ENCODE data around the gene TTLL5. TPM values are rescaled to one million over a fixed set of nuclear protein-coding genes. Genes with fewer than 3 reads are reported as not detected.

The TTLL5 gene
- total RNA-seq, 5 donors from 2014 or later (not counting 1 experiment from before 2014, with no cell fraction given): 15.4 to 36.2 (median 22.2) TPM

GRCh38 chr14:75714991-75715390 lies 53.9 kb downstream of the TTLL5 start:
- Mint-ChIP-seq H3K27me3 (no peaks in the 10 kb centered on the region), H3K4me3 (no peak overlapping the region), H3K4me1 (no peaks in the 10 kb centered on the region), H3K27ac (no peak overlapping the region), H3K9me3 (no peaks in the 10 kb centered on the region), H3K36me3 (peaks cover 43% of the 10 kb centered on the region)
- Histone ChIP-seq H3K27me3 (replicated peaks in 1 of 2; ENCODE audit: control insufficient read depth in 2 of 2, extremely low read depth in 1 of 2, insufficient read depth in 2 of 2, low read length in 1 of 2) (no peaks in the 10 kb centered on the region), H3K4me1 (ENCODE audit: control insufficient read depth in 1 of 2, extremely low read depth in 1 of 2, insufficient read depth in 2 of 2, low read length in 2 of 2) (no peaks in the 10 kb centered on the region), H3K36me3 (ENCODE audit: control insufficient read depth in 2 of 2, extremely low read depth in 1 of 2, insufficient read depth in 1 of 2, low read length in 1 of 2) (peaks cover 7 to 15% of the 10 kb centered on the region in 2 donors), H3K4me3 (ENCODE audit: control insufficient read depth in 1 of 2, extremely low read depth in 1 of 2, low read length in 1 of 2) (no peak overlapping the region), H3K9me3 (no peaks in the 10 kb centered on the region), H3K27ac (ENCODE audit: low read length) (no peak overlapping the region)
- DNase-seq (no peak), ATAC-seq (replicated peaks in 1 of 4) (no peak)
- POLR2A ChIA-PET: interaction anchor here (0.5 to 0.7 kb wide), 3 partner anchors 9 to 255 kb away, joined by 4 to 7 read pairs (median 5); no protein-coding TSS in a partner anchor
- CTCF ChIA-PET: interaction anchor here in 1 of 2 donors (0.7 kb wide), 1 partner anchor 116 kb away, joined by 4 read pairs; no protein-coding TSS in a partner anchor
- WGBS (ENCODE audit: insufficient coverage): 80% methylated on average over 1 of the region's 2 CpGs

- DNase-seq: no peak
- Histone ChIP-seq H3K9me3 (no peaks in the 10 kb centered on the region), H3K36me3 (ENCODE audit: control insufficient read depth in 2 of 2, extremely low read depth in 1 of 2, insufficient read depth in 1 of 2, low read length in 1 of 2) (peaks cover 9 to 21% of the 10 kb centered on the region in 2 donors), H3K4me3 (ENCODE audit: control insufficient read depth in 1 of 2, extremely low read depth in 1 of 2, low read length in 1 of 2) (no peak overlapping the region), H3K4me1 (ENCODE audit: control insufficient read depth in 1 of 2, extremely low read depth in 1 of 2, insufficient read depth in 2 of 2, low read length in 2 of 2) (no peaks in the 10 kb centered on the region), H3K27me3 (replicated peaks in 1 of 2; ENCODE audit: control insufficient read depth in 2 of 2, extremely low read depth in 1 of 2, insufficient read depth in 2 of 2, low read length in 1 of 2) (no peaks in the 10 kb centered on the region), H3K27ac (ENCODE audit: low read length) (no peak overlapping the region)
- no peaks in the 10 kb centered on the region for H3K4me1 Mint-ChIP-seq
- WGBS (ENCODE audit: insufficient coverage): 75% methylated on average over 1 of the region's 2 CpGs
- H3K27me3 Mint-ChIP-seq: no peaks in the 10 kb centered on the region
- CTCF ChIA-PET: no interaction called here
- ATAC-seq (replicated peaks in 1 of 4): no peak
- no peak overlapping the region for H3K27ac Mint-ChIP-seq
- H3K36me3 Mint-ChIP-seq: peaks cover 50% of the 10 kb centered on the region
- POLR2A ChIA-PET: no interaction called here
- H3K9me3 Mint-ChIP-seq: no peaks in the 10 kb centered on the region
- H3K4me3 Mint-ChIP-seq: no peak overlapping the region
Measured at GRCh38 chr14:75715926-75716780, 55.1 kb downstream of the TTLL5 start.

GRCh38 chr14:75717729-75718128 lies 56.7 kb downstream of the TTLL5 start:
- Histone ChIP-seq H3K9me3 (no peaks in the 10 kb centered on the region), H3K4me3 (ENCODE audit: control insufficient read depth in 1 of 2, extremely low read depth in 1 of 2, low read length in 1 of 2) (no peak overlapping the region), H3K36me3 (ENCODE audit: control insufficient read depth in 2 of 2, extremely low read depth in 1 of 2, insufficient read depth in 1 of 2, low read length in 1 of 2) (peaks cover 9 to 26% of the 10 kb centered on the region in 2 donors), H3K4me1 (ENCODE audit: control insufficient read depth in 1 of 2, extremely low read depth in 1 of 2, insufficient read depth in 2 of 2, low read length in 2 of 2) (no peaks in the 10 kb centered on the region), H3K27ac (ENCODE audit: low read length) (no peak overlapping the region), H3K27me3 (replicated peaks in 1 of 2; ENCODE audit: control insufficient read depth in 2 of 2, extremely low read depth in 1 of 2, insufficient read depth in 2 of 2, low read length in 1 of 2) (no peaks in the 10 kb centered on the region)
- DNase-seq (no peak), ATAC-seq (replicated peaks in 1 of 4) (no peak)
- Mint-ChIP-seq H3K4me3 (no peak overlapping the region), H3K27me3 (no peaks in the 10 kb centered on the region), H3K4me1 (no peaks in the 10 kb centered on the region), H3K36me3 (peaks cover 57% of the 10 kb centered on the region), H3K9me3 (no peaks in the 10 kb centered on the region), H3K27ac (no peak overlapping the region)
- ChIA-PET POLR2A (no interaction called here), CTCF (no interaction called here)
- WGBS (ENCODE audit: insufficient coverage): 100% methylated on average over 2 of the region's 3 CpGs

- ATAC-seq (replicated peaks in 1 of 4): no peak
- H3K27me3 Mint-ChIP-seq: no peaks in the 10 kb centered on the region
- peaks cover 62% of the 10 kb centered on the region for H3K36me3 Mint-ChIP-seq
- ChIA-PET CTCF (no interaction called here), POLR2A (interaction anchor here in 1 of 2 donors (0.7 kb wide), 1 partner anchor 9 kb away, joined by 3 read pairs; no protein-coding TSS in a partner anchor)
- no peak for DNase-seq
- no peak overlapping the region for H3K4me3 ChIP-seq (ENCODE audit: control insufficient read depth in 1 of 2, extremely low read depth in 1 of 2, low read length in 1 of 2)
- no peaks in the 10 kb centered on the region for H3K9me3 Mint-ChIP-seq
- no peak overlapping the region for H3K27ac Mint-ChIP-seq
- H3K27ac ChIP-seq (ENCODE audit: low read length): no peak overlapping the region
- no peaks in the 10 kb centered on the region for H3K4me1 Mint-ChIP-seq
- H3K4me1 ChIP-seq (ENCODE audit: control insufficient read depth in 1 of 2, extremely low read depth in 1 of 2, insufficient read depth in 2 of 2, low read length in 2 of 2): no peaks in the 10 kb centered on the region
- no peaks in the 10 kb centered on the region for H3K27me3 ChIP-seq (replicated peaks in 1 of 2; ENCODE audit: control insufficient read depth in 2 of 2, extremely low read depth in 1 of 2, insufficient read depth in 2 of 2, low read length in 1 of 2)
- peaks cover 9 to 26% of the 10 kb centered on the region in 2 donors for H3K36me3 ChIP-seq (ENCODE audit: control insufficient read depth in 2 of 2, extremely low read depth in 1 of 2, insufficient read depth in 1 of 2, low read length in 1 of 2)
- H3K9me3 ChIP-seq: no peaks in the 10 kb centered on the region
- WGBS (ENCODE audit: insufficient coverage): no CpG with 5 or more reads among the region's 3 CpGs
- no peak overlapping the region for H3K4me3 Mint-ChIP-seq
Measured at GRCh38 chr14:75718199-75718598, 57.2 kb downstream of the TTLL5 start.

- H3K4me3 Mint-ChIP-seq: no peak overlapping the region
- peaks cover 0 to 7% (median 6%) of the 10 kb centered on the region in 3 donors for H3K4me1 Mint-ChIP-seq
- DNase-seq (no peak), ATAC-seq (replicated peaks in 1 of 4) (no peak)
- H3K27ac Mint-ChIP-seq: no peak overlapping the region
- WGBS (ENCODE audit: insufficient coverage): 100% methylated on average over 1 of the region's 2 CpGs
- no peaks in the 10 kb centered on the region for H3K9me3 Mint-ChIP-seq
- H3K4me1 ChIP-seq (ENCODE audit: control insufficient read depth in 1 of 2, extremely low read depth in 1 of 2, insufficient read depth in 2 of 2, low read length in 2 of 2): no peaks in the 10 kb centered on the region
- CTCF ChIA-PET: interaction anchor here in 1 of 2 donors (1.2 kb wide), 1 partner anchor 11 kb away, joined by 5 read pairs; no protein-coding TSS in a partner anchor
- H3K9me3 ChIP-seq: no peaks in the 10 kb centered on the region
- no peak overlapping the region for H3K4me3 ChIP-seq (ENCODE audit: control insufficient read depth in 1 of 2, extremely low read depth in 1 of 2, low read length in 1 of 2)
- no peaks in the 10 kb centered on the region for H3K27me3 Mint-ChIP-seq
- POLR2A ChIA-PET: no interaction called here
- peaks cover 9 to 26% of the 10 kb centered on the region in 2 donors for H3K36me3 ChIP-seq (ENCODE audit: control insufficient read depth in 2 of 2, extremely low read depth in 1 of 2, insufficient read depth in 1 of 2, low read length in 1 of 2)
- H3K27me3 ChIP-seq (replicated peaks in 1 of 2; ENCODE audit: control insufficient read depth in 2 of 2, extremely low read depth in 1 of 2, insufficient read depth in 2 of 2, low read length in 1 of 2): no peaks in the 10 kb centered on the region
- no peak overlapping the region for H3K27ac ChIP-seq (ENCODE audit: low read length)
- H3K36me3 Mint-ChIP-seq: peaks cover 75% of the 10 kb centered on the region
Measured at GRCh38 chr14:75720116-75720515, 59.1 kb downstream of the TTLL5 start.

- Mint-ChIP-seq H3K36me3 (peaks cover 84% of the 10 kb centered on the region), H3K27ac (no peak overlapping the region), H3K4me3 (no peak overlapping the region), H3K9me3 (no peaks in the 10 kb centered on the region), H3K4me1 (peaks cover 0 to 7% (median 6%) of the 10 kb centered on the region in 3 donors), H3K27me3 (no peaks in the 10 kb centered on the region)
- DNase-seq: no peak
- 67% methylated on average over 3 of the region's 4 CpGs for whole genome bisulfite sequencing (ENCODE audit: insufficient coverage)
- Histone ChIP-seq H3K4me1 (ENCODE audit: control insufficient read depth in 1 of 2, extremely low read depth in 1 of 2, insufficient read depth in 2 of 2, low read length in 2 of 2) (no peaks in the 10 kb centered on the region), H3K36me3 (ENCODE audit: control insufficient read depth in 2 of 2, extremely low read depth in 1 of 2, insufficient read depth in 1 of 2, low read length in 1 of 2) (peaks cover 9 to 26% of the 10 kb centered on the region in 2 donors), H3K4me3 (ENCODE audit: control insufficient read depth in 1 of 2, extremely low read depth in 1 of 2, low read length in 1 of 2) (no peak overlapping the region), H3K27me3 (replicated peaks in 1 of 2; ENCODE audit: control insufficient read depth in 2 of 2, extremely low read depth in 1 of 2, insufficient read depth in 2 of 2, low read length in 1 of 2) (no peaks in the 10 kb centered on the region), H3K9me3 (no peaks in the 10 kb centered on the region), H3K27ac (ENCODE audit: low read length) (no peak overlapping the region)
- ChIA-PET POLR2A (no interaction called here), CTCF (interaction anchor here in 1 of 2 donors (1.2 kb wide), 1 partner anchor 12 kb away, joined by 5 read pairs; no protein-coding TSS in a partner anchor)
- ATAC-seq (replicated peaks in 1 of 4): no peak
Measured at GRCh38 chr14:75720842-75721498, 59.9 kb downstream of the TTLL5 start.
